GM04504 (cell line): ENCODE results near the gene HSPD1.
"Not testable (repeated sequence)": the region's sequence is repeated elsewhere in the genome, so short reads cannot be mapped to it uniquely, and the experiment has no call there.

Source experiments
- DNase-seq: peaks from one replicate; pipeline ENCODE4 v3.0.0-alpha.2; 2012; ENCODE audit warnings: low read depth

Gene HSPD1

GRCh38 chr2:197496695-197497094 is 2.9 kb downstream of the HSPD1 start:
- DNase-seq: no peak

GRCh38 chr2:197495433-197496134 is 4.1 kb downstream of the HSPD1 start:
- DNase-seq: no peak

- DNase-seq: no peak
Measured at GRCh38 chr2:197487385-197487784, 12.3 kb downstream of the HSPD1 start.

GRCh38 chr2:197486175-197486574 is 13.5 kb downstream of the HSPD1 start:
- no peak for DNase-seq

- not testable (repeated sequence) for DNase-seq
Measured at GRCh38 chr2:197484248-197484647, 15.4 kb downstream of the HSPD1 start.

- no peak for DNase-seq
Measured at GRCh38 chr2:197480165-197481036, 19.2 kb downstream of the HSPD1 start.

- no peak for DNase-seq
Measured at GRCh38 chr2:197477797-197478196, 21.8 kb downstream of the HSPD1 start.

- DNase-seq: no peak
Measured at GRCh38 chr2:197472166-197472565, 27.5 kb downstream of the HSPD1 start.

GRCh38 chr2:197464175-197464574 is 35.5 kb downstream of the HSPD1 start:
- DNase-seq: no peak

GRCh38 chr2:197461057-197461456 is 38.6 kb downstream of the HSPD1 start:
- no peak for DNase-seq

GRCh38 chr2:197460649-197461048 is 39.0 kb downstream of the HSPD1 start:
- DNase-seq: no peak

- DNase-seq: no peak
Measured at GRCh38 chr2:197455428-197455827, 44.2 kb downstream of the HSPD1 start.

- no peak for DNase-seq
Measured at GRCh38 chr2:197454923-197455322, 44.7 kb downstream of the HSPD1 start.

- DNase-seq: peak; percentile 87
Measured at GRCh38 chr2:197453914-197454398, 45.7 kb downstream of the HSPD1 start.

GRCh38 chr2:197453123-197453913 is 46.3 kb downstream of the HSPD1 start, which contains the start of gene COQ10B:
Gene COQ10B (plus strand): TSS chr2:197453552. CDS start chr2:197453561, 9 bp downstream.
- peak; percentile 99 for DNase-seq

GRCh38 chr2:197452754-197453122 is 46.9 kb downstream of the HSPD1 start:
- no peak for DNase-seq

- DNase-seq: not testable (repeated sequence)
Measured at GRCh38 chr2:197450935-197451358, 48.7 kb downstream of the HSPD1 start.

GRCh38 chr2:197450465-197450864 is 49.2 kb downstream of the HSPD1 start:
- no peak for DNase-seq

GRCh38 chr2:197446844-197447243 is 52.8 kb downstream of the HSPD1 start:
- DNase-seq: no peak

GRCh38 chr2:197445746-197446145 is 53.9 kb downstream of the HSPD1 start:
- DNase-seq: no peak

GRCh38 chr2:197442857-197443256 is 56.8 kb downstream of the HSPD1 start:
- no peak for DNase-seq

- no peak for DNase-seq
Measured at GRCh38 chr2:197437380-197437779, 62.3 kb downstream of the HSPD1 start.
